Adrenal gland (tissue), 12 donors: Measurements from ENCODE around the gene UAP1. TPM values are rescaled to one million over a fixed set of nuclear protein-coding genes. Genes with fewer than 3 reads are reported as not detected.

Experiments used
- DNase-seq, 7 donors: peaks; one replicate each; pipeline ENCODE4 v3.0.0-alpha.2; 2019 to 2020
- H3K27ac ChIP-seq, 5 donors: fragments of 200-600 bp; sonication (generic) in 4 of 5; 1 replicate in 3 of 5; 2 replicates in 2 of 5; pipeline versions ENCODE4 v1.5.1 to v1.8.0; 2016 to 2020; ENCODE audit warnings: mild to moderate bottlenecking in 1 of 5
- H3K27me3 ChIP-seq: fragments of 200-600 bp; 2 replicates; pipeline ENCODE4 v1.8.0; 2021
- H3K36me3 ChIP-seq, 2 donors: fragments of 200-600 bp; replicated peaks in 1 of 2; 1 replicate in 1 of 2; 2 replicates in 1 of 2; pipeline versions ENCODE4 v1.5.1 to v1.8.0; 2018 to 2022
- H3K4me1 ChIP-seq, 2 donors: fragments of 200-600 bp; replicated peaks in 1 of 2; 1 replicate in 1 of 2; 2 replicates in 1 of 2; pipeline versions ENCODE4 v1.5.1 to v1.8.0; 2018 to 2021
- H3K4me3 ChIP-seq, 4 donors: fragments of 200-600 bp; sonication (generic) in 3 of 4; one replicate each; pipeline ENCODE4 v1.5.1; 2016 to 2018
- H3K9me3 ChIP-seq, 3 donors: fragments of 200-600 bp; sonication (generic) in 1 of 3; replicated peaks in 1 of 3; 1 replicate in 2 of 3; 2 replicates in 1 of 3; pipeline versions ENCODE4 v1.5.1 to v1.8.0; 2016 to 2021
- CTCF ChIP-seq, 6 experiments: fragments of 450-650 bp in 4 of 6; fragments of 200-600 bp in 2 of 6; sonication (generic) in 1 of 6; IDR thresholded peaks; 1 replicate in 5 of 6; 2 replicates in 1 of 6; pipeline versions ENCODE4 v1.5.1 to v1.8.0; 2016 to 2021; ENCODE audit warnings: antibody characterized with exemption in 6 of 6, mild to moderate bottlenecking in 2 of 6, moderate library complexity in 1 of 6
- POLR2A ChIP-seq, 2 donors: fragments of 450-650 bp; IDR thresholded peaks; one replicate each; pipeline ENCODE4 v1.6.1; 2017; ENCODE audit warnings: antibody characterized with exemption in 2 of 2, mild to moderate bottlenecking in 2 of 2, moderate library complexity in 1 of 2
- WGBS, 4 donors: extraction: QIAGEN DNeasy Blood & Tissue Kit in 2 of 4; methylation state at CpG; one replicate each; pipeline versions ENCODE4 v1.1.5 to v1.1.7; 2013 to 2017; 5-methylcytosine and 5-hydroxymethylcytosine counted together
- intact Hi-C, 2 donors: fragments of 100-400 bp; cut with DNase I; formaldehyde crosslinking; loops; one replicate each; pipeline versions ENCODE4 v1.14.1 to v1.15.0; 2022 to 2023
- polyA plus RNA-seq, 3 donors: library from polyadenylated mRNA; stranded (reverse); fragments of 200-250 nt in 2 of 3; fragments of 350-450 nt in 1 of 3; fragmentation: Illumina TruSeq in 1 of 3; extraction: RNeasy Lipid Tissue Mini Kit (QIAGEN cat#74804) in 1 of 3; gene quantifications; one replicate each; pipeline ENCODE4 v1.2.3, GENCODE V29; 2013 to 2014
- small RNA-seq, 2 donors: library from RNA; depleted of rRNA; stranded (forward); fragments of <200 nt; gene quantifications; one replicate each; pipeline ENCODE3, GENCODE V24; 2016
- total RNA-seq, 9 donors: library from RNA; depleted of rRNA in 4 of 9; stranded (reverse); fragments of >200 nt in 4 of 9; fragments of 120-200 nt in 1 of 9; fragmentation: NEBNext Ultra II Directional in 1 of 9; extraction: Animal tissue kit (Norgen Biotek cat#: 25700) in 1 of 9; gene quantifications; one replicate each; pipeline versions ENCODE4 v1.1.0 to v1.2.4, GENCODE V29; 2013 to 2023
- donor health status: healthy with polysubstance abuse.
- donor health status: Bipolar disorder and iron deficiency.
- donor health status: DM: yes; HTN: yes; CAD: no.
- donor health status: DM: no; HTN: no; CAD: no.
- donor health status: DM: no; HTN: no; CAD: no.
- donor health status: DM: yes; HTN: yes; CAD: no.

The UAP1 gene
- total and polyA plus RNA-seq, 12 donors = 43.6 to 119 (median 73.3) TPM

GRCh38 chr1:162645666-162646065 lies 84.1 kb downstream of the UAP1 start:
- 87 to 93% (median 92%) methylated on average over 4 of the region's 4 CpGs for WGBS, 4 donors
- no peaks in the 10 kb centered on the region for H3K27me3 ChIP-seq
- H3K27ac ChIP-seq = no peak overlapping the region
- no peak for TF ChIP-seq POLR2A (IDR thresholded peaks at IDR 0.05)
- no peak for TF ChIP-seq CTCF (IDR thresholded peaks at IDR 0.05)
- intact Hi-C loops = no loop called here
- DNase-seq = no peak
- no peaks in the 10 kb centered on the region for H3K9me3 ChIP-seq
- no peaks in the 10 kb centered on the region for H3K36me3 ChIP-seq
- H3K4me3 ChIP-seq = no peak overlapping the region
- H3K4me1 ChIP-seq = no peaks in the 10 kb centered on the region

DNA sequence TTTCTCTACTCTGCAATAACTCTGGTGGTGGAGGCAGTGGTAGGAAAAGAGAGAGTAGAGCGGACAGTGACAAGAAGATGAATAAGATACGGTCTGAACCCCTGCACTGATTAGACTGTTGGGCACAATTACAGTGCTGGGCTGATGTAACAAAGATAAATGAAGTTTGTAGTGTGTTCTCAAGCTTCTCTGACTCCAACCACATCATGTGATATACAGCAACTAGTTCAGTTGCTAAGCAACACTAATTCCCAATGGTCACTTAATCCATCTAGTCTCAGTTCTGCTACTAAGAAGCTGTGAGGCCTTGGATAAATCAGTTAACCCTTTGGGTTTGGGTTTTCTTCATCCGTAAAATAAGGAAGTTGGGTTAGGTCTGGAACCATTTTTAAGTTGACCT lies 88.1 kb downstream of the UAP1 start:
- H3K27me3 ChIP-seq = no peaks in the 10 kb centered on the region
- DNase-seq = no peak
- H3K4me3 ChIP-seq = no peak overlapping the region
- no peak overlapping the region for H3K27ac ChIP-seq
- intact Hi-C loops = no loop called here
- H3K9me3 ChIP-seq = no peaks in the 10 kb centered on the region
- H3K4me1 ChIP-seq = peaks cover 0 to 8% of the 10 kb centered on the region in 2 donors
- TF ChIP-seq POLR2A (IDR thresholded peaks at IDR 0.05) = no peak
- TF ChIP-seq CTCF (IDR thresholded peaks at IDR 0.05) = no peak
- WGBS, 4 donors = 64 to 85% (median 80%) methylated on average over 3 of the region's 3 CpGs
- H3K36me3 ChIP-seq = no peaks in the 10 kb centered on the region

Small RNAs within 50 kb of the gene (small RNA-seq; reads per million reads assigned to genes)
- gene UQCRBP2 = 0 reads per million in 2 donors

Other genes with a start within 250 kb of the UAP1 start
- gene SPATA46, start 184.9 kb upstream of the UAP1 start, total RNA-seq = not detected
- not detected for gene SPATA46, start 184.9 kb upstream of the UAP1 start, polyA plus RNA-seq
- 10 to 100 TPM in 3 of 9 donors, 1 to 10 TPM in 5, under 1 TPM in 1; 0.95 to 18.6 (median 3.9) TPM for gene C1orf226, start 180.0 kb upstream of the UAP1 start, total RNA-seq
- gene C1orf226, start 180.0 kb upstream of the UAP1 start, polyA plus RNA-seq = 10 to 100 TPM in 2 of 3 donors, 1 to 10 TPM in 1; 3.4 to 48.0 (median 11.0) TPM
- under 1 TPM in 2 of 9 donors, not detected in 7; 0.11 to 0.13 TPM for gene SH2D1B, start 149.6 kb upstream of the UAP1 start, total RNA-seq
- under 1 TPM in 1 of 3 donors, not detected in 2; 0.08 TPM for gene SH2D1B, start 149.6 kb upstream of the UAP1 start, polyA plus RNA-seq
- gene UHMK1, start 63.9 kb upstream of the UAP1 start, total RNA-seq = 10 to 100 TPM; 46.0 to 81.6 (median 58.8) TPM
- 10 to 100 TPM in 2 of 3 donors, 1 to 10 TPM in 1; 9.5 to 48.4 (median 12.0) TPM for gene UHMK1, start 63.9 kb upstream of the UAP1 start, polyA plus RNA-seq
- gene DDR2, start 70.7 kb downstream of the UAP1 start, total RNA-seq = 100 to 1,000 TPM in 8 of 9 donors, 10 to 100 TPM in 1; 45.4 to 349 (median 243) TPM
- gene DDR2, start 70.7 kb downstream of the UAP1 start, polyA plus RNA-seq = 100 to 1,000 TPM in 1 of 3 donors, 10 to 100 TPM in 2; 15.1 to 127 (median 34.2) TPM
- 100 to 1,000 TPM in 1 of 9 donors, 10 to 100 TPM in 8; 20.1 to 133 (median 38.7) TPM for gene HSD17B7, start 229.0 kb downstream of the UAP1 start, total RNA-seq
- gene HSD17B7, start 229.0 kb downstream of the UAP1 start, polyA plus RNA-seq = 10 to 100 TPM; 17.7 to 66.0 (median 40.9) TPM